NCI-H146 treated with DMSO at 0.1 percent for 48 hours (cell line): ENCODE measurements around the gene SSX1.
"Not testable (repeated sequence)": the region's sequence is repeated elsewhere in the genome, so short reads cannot be mapped to it uniquely, and the experiment has no call there.

Source experiments
- DNase-seq: peaks from one replicate; lab custom pipeline; 2025; ENCODE audit not compliant: unreplicated experiment; lab: John Stamatoyannopoulos, UW

The SSX1 gene, protein sequence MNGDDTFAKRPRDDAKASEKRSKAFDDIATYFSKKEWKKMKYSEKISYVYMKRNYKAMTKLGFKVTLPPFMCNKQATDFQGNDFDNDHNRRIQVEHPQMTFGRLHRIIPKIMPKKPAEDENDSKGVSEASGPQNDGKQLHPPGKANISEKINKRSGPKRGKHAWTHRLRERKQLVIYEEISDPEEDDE

DNA sequence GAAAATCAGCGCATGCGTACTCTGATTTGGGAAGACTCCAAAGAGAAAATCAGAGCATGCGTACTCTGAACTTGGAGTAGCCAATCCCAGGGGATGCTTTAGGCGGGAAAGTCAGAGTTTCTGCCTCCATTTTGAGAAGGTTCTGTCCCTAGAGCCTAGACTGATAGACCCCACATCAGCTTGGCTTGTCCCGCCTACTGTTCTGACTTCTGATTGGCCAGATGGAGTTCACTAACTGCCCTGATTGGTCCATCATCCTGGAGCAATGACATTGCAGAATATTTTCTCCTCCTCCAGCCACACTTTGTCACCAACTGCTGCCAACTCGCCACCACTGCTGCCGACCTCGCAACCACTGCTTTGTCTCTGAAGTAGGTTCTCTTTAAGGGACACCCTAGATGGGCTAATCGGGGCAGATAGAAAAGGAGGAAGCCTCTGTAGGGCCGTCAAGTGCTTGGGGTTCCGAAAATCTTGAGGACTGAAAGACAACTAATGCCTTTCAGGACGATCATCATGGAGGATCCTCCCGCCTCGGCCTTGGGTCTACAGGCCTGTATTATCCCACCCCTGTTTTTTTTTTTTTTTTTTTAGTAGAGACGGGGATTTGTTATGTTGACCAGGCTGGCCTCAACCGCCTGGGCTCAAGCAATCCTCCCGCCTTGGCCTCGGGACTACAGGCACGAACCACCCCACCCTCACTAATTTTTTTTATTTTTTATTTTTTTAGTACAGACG is at the start of gene SSX1:
SSX1 (plus strand) TSS at position 331 of the 735 bp plus-strand sequence. CDS start 1,850 bp downstream, outside the sequence.
- DNase-seq, result not testable (repeated sequence)

DNA sequence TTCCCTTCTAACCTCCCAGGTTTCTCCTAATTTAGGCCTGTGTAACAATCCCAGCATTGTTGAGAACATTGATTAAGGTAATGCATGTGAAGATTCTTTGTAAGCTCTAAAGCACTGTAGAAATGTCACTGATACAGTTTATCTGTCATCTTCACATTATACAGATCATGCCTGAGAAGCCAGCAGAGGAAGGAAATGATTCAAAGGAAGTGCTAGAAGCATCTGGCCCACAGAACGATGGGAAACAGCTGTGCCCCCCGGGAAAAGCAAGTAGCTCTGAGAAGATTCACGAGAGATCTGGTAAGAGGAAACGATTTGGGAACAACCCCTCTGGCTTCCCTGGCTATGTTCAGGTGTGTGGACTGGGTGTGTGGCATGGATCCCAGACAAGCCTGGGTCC is 40.9 kb upstream of the SSX1 start:
- DNase-seq, result not testable (repeated sequence)

DNA sequence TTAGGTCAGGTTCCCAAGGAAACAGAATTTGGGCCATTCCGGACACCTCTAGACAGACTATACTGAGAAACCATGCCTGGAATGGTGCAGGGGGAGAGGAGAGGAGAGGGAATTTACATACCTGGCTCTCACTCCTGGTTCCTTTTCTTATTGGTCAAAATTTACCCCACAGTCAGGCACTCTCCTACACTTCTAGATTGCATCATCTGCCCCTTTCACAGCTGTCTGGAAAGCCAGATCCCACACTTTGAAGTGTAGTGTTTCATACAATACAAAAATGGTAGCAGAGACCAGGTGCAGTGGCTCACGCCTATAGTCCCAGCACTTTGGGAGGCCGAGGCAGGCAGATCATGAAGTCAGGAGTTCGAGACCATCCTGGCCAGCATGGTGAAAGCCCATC is 31.0 kb upstream of the SSX1 start:
- not testable (repeated sequence) for DNase-seq

DNA sequence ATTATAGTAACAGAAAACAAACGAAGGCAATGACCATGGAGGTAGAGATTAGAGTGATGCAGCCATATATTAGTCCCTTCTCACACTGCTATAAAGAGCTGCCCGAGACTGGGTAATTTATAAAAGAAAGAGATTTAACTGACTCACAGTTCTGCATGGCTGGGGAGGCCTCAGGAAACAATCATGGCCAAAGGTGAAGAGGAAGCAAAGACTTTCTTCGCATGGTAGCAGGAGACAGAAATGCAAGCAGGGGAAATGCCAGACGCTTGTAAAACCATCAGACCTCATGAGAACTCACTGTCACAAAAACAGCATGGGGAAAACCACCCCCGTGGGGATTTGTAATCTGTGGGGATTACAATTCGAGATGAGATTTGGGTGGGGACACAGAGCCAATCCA is 2.2 kb upstream of the SSX1 start:
- not testable (repeated sequence) for DNase-seq

DNA sequence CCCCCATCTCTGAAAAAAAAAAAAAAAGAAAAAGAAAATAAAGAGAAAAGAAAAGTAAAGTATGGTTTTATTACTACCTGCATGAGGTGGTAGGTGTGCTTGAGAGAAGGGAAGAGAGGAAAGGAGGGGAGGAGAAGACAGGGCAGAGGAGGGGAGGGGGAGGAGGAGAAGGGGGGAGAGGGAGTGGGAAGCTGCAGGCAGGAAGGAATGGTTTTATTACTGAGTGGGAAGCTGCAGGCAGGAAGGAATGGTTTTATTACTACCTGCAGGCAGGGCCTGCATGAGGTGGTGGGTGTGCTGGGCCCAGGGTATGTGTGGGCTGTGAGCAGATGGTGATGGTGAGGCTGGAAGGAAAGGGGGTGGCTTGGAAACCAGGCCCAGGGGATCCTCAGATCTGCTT is 19.2 kb downstream of the SSX1 start:
- DNase-seq, result not testable (repeated sequence)

DNA sequence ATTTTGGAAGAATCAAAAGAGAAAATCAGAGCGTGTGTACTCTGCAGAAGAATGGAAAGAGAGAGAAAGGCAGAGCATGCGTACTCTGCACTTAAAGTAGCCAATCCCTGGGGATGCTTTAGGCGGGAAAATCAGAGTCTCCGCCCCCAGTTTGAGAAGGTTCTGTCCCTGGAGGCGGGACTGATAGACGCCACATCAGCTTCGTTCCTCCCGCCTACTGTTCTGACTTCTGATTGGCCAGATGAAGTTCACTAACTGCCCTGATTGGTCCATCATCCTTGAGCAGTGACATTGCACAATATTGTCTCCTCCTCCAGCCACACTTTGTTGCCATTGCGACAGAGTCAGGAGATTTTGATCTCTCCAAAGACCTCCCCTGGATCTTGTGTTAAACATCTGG is 23.8 kb downstream of the SSX1 start:
- DNase-seq, result no peak

DNA sequence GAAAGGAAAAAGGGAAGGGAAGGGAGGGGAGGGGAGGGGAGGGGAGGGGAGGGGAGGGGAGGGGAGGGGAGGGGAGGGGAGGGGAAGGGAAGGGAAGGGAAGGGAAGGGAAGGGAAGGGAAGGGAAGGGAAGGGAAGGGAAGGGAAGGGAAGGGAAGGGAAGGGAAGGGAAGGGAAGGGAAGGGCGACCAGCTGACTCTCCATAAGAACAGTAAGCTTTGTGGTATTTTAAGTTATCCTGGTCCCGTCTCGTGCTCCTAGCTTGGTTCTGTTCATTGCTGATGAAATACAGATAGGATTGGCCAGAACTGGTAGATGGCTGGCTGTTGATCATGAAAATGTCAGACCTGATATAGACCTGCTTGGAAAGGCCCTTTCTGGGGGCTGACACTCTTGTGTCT is 25.5 kb downstream of the SSX1 start:
- DNase-seq, result not testable (repeated sequence)

DNA sequence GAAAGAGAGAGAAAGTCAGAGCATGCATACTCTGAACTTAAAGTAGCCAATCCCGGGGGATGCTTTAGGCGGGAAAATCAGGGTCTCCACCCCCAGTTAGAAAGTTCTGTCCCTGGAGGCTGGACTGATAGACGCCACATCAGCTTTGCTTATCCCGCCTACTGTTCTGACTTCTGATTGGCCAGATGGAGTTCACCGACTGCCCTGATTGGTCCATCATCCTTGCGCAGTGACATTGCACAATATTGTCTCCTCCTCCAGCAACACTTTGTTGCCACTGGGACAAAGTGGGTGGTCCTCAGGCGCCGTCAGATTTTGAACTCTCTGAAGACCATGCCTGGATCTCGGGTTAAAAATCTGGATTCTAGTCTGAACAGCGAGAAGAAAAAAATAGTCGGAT is 51.0 kb downstream of the SSX1 start:
- no peak for DNase-seq

DNA sequence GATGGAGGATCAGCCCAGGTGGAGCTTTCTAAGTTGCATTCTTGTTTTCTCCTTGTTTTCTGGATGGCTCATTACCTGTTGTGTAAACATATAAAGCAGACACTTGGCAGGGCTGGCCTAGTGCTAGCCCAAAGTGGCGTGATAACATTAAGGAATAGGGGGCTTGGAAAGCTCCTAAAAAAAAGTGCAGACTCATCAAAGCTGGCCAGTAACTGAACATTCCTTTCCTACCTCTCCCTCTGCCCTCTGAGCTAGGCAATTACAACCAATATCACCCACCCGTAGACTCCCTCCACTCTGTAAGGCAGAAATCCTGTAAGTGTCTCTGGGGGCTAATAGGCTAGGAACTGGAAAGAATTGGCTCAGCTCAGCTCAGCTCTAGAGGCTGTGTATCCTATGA is 58.8 kb downstream of the SSX1 start:
- DNase-seq, result not testable (repeated sequence)
